Measurements from ENCODE around the gene AP4E1.
A peak's percentile ranks its signal among the peaks of the same experiment; 100 is the strongest.
"Not testable (repeated sequence)": the region's sequence is repeated elsewhere in the genome, so short reads cannot be mapped to it uniquely, and the experiment has no call there.

Gene AP4E1

DNA sequence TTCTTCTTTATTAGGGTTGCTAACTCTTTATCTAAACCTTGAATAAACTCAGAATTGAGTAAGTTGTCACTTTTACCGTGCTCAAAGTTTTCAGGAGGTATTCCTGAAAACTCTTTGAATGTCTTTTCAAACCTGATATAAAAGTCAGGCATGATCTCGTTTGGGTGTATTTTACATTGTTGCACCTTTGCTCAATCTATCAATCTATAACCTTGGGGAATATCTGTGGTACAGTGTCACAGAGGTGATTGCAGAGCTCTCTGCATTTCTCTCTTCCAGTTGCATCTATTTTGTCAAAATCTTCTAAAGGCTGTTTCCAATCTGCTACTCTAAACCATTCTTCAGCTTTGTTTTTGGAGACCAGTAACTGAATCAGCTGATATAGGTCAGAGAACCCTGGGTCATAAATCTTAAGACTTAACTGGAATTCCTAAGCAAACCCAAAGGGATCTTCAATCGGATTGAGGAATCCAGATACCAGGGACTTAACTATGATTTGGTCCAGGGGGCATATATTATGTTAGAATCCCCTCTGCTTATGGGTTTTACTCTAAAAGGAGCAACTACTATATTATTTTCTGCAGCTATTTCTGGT, 35.6 kb upstream of the AP4E1 start:
- ChIA-PET CTCF (interaction anchor here (0.9 to 5.3 kb wide), 3 partner anchors 9 to 16 kb away, joined by 3 to 57 read pairs (median 3); no protein-coding TSS in a partner anchor), POLR2A (no interaction called here)
- TF ChIP-seq CTCF (IDR thresholded peaks at IDR 0.05; ENCODE audit: control extremely low read depth, extremely low read depth, low read depth, missing control alignments), result no peak
- DNase-seq (ENCODE audit: extremely low spot score), result no peak

DNA sequence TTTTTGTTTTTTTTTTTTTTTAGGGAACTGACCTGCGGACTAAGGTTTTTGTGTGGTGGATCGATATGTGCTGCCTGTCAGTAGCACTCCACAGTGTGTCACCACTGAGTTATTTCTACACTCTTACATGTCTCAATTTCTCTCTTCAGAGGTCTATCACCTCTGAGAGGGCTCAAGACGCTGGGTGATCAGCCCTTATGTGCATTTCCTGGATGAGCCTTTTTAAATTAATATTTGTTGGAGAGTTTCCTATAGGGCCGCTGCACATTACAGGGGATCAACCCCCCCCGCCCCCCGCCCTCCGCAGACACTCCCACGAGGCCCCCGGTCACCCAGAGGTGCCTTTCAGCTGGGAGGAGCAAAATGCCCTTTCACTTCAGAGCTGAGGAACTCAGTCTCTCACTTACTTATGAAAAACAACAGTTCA, 34.5 kb upstream of the AP4E1 start:
- peak; percentile 42 for TF ChIP-seq CTCF (IDR thresholded peaks at IDR 0.05; ENCODE audit: control extremely low read depth, extremely low read depth, low read depth, missing control alignments)
- POLR2A ChIA-PET, result interaction anchor here (0.6 kb wide), 1 partner anchor 111 kb away, joined by 3 read pairs; no protein-coding TSS in a partner anchor
- CTCF ChIA-PET, result interaction anchor here (0.7 to 5.3 kb wide), 5 partner anchors 8 to 17 kb away, joined by 3 to 57 read pairs (median 3); no protein-coding TSS in a partner anchor
- no peak for DNase-seq (ENCODE audit: extremely low spot score)

DNA sequence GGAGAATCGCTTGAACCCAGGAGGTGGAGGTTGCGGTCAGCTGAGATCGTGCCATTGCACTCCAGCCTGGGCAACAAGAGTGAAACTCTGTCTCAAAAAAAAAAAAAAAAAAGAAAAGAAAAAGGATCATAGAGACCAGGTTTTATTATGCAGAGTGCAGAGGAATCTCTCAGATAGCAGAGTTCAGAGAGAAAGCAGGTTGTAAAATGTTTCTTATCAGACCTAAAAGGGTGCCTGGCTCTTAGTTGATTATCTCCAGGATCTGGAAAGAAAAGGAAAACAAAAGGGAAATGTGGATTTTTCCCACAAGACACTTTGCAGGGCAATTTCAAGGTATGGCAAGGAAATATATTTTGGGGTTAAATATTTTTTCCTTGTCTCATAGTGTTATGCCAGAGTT, 33.2 kb upstream of the AP4E1 start:
- CTCF ChIA-PET, result interaction anchor here (2.1 to 5.3 kb wide), 4 partner anchors 11 to 34 kb away, joined by 9 to 57 read pairs (median 14); partner anchors contain the start of gene AP4E1
- POLR2A ChIA-PET, result not testable (repeated sequence)

DNA sequence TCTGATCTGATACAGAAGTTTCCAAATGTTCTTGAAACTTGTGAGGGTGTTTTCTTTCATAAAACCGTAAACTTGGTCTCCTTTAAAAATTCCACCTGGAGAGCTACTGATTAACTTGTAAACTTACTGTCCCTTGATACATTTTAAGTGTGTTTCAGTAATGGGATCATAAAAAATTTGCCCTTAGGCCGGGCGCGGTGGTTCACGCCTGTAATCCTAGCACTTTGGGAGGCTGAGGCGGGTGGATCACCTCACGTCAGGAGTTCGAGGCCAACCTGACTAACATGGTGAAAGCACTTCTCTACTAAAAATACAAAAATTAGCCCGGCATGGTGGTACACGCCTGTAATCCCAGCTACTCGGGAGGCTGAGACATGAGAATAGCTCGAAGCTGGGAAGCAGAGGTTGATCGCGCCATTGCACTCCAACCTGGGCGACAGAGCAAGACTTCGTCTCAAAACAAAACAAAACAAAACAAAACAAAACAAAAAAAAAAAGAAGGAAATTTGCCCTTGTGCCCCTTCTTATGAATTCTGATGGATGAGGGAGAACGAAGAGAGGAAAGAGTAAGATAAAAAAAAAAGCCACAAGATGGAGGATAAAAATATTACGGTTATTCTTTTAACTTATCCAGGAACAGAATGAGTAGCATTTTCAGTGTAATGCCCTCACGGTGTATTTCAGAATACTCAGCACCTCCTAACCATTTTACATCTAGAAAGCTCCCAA, 32.1 kb upstream of the AP4E1 start:
- no peak for TF ChIP-seq CTCF (IDR thresholded peaks at IDR 0.05; ENCODE audit: control extremely low read depth, extremely low read depth, low read depth, missing control alignments)
- DNase-seq (ENCODE audit: extremely low spot score), result no peak
- ChIA-PET POLR2A (no interaction called here), CTCF (interaction anchor here (0.8 to 5.3 kb wide), 23 partner anchors 8 to 1720 kb away, joined by 3 to 57 read pairs (median 4); partner anchors contain the start of genes AP4E1 and COPS2)

More for the DNA sequence above, 33.2 kb upstream of the AP4E1 start:
- DNase-seq (ENCODE audit: extremely low spot score), result not testable (repeated sequence)

GRCh38 chr15:50876989-50877360, 31.5 kb upstream of the AP4E1 start:
- peak; percentile 94 for TF ChIP-seq CTCF (IDR thresholded peaks at IDR 0.05; ENCODE audit: control extremely low read depth, extremely low read depth, low read depth, missing control alignments)
- peak; percentile 61 for DNase-seq (ENCODE audit: extremely low spot score)
- ChIA-PET POLR2A (no interaction called here), CTCF (interaction anchor here (0.8 to 5.3 kb wide), 23 partner anchors 8 to 1721 kb away, joined by 3 to 57 read pairs (median 4); partner anchors contain the start of genes AP4E1 and COPS2)

- CTCF ChIA-PET, result interaction anchor here (0.9 to 2.7 kb wide), 8 partner anchors 9 to 205 kb away, joined by 3 to 13 read pairs (median 4); no protein-coding TSS in a partner anchor
- peak; percentile 22 for DNase-seq (ENCODE audit: extremely low spot score)
- POLR2A ChIA-PET, result no interaction called here
- no peak for TF ChIP-seq CTCF (IDR thresholded peaks at IDR 0.05; ENCODE audit: control extremely low read depth, extremely low read depth, low read depth, missing control alignments)
Observed at GRCh38 chr15:50879016-50879617, 29.4 kb upstream of the AP4E1 start.

Measured in GM10248 (cell line).